ENCODE measurements around the gene VPREB1. TPM values are rescaled to one million over a fixed set of nuclear protein-coding genes. Genes with fewer than 3 reads are reported as not detected.

VPREB1 gene
- total RNA-seq, 2 donors from 2014 or later, result not detected

GRCh38 chr22:22239311-22239939 is 5.2 kb upstream of the VPREB1 start:
- TF ChIP-seq, protein P1, sequence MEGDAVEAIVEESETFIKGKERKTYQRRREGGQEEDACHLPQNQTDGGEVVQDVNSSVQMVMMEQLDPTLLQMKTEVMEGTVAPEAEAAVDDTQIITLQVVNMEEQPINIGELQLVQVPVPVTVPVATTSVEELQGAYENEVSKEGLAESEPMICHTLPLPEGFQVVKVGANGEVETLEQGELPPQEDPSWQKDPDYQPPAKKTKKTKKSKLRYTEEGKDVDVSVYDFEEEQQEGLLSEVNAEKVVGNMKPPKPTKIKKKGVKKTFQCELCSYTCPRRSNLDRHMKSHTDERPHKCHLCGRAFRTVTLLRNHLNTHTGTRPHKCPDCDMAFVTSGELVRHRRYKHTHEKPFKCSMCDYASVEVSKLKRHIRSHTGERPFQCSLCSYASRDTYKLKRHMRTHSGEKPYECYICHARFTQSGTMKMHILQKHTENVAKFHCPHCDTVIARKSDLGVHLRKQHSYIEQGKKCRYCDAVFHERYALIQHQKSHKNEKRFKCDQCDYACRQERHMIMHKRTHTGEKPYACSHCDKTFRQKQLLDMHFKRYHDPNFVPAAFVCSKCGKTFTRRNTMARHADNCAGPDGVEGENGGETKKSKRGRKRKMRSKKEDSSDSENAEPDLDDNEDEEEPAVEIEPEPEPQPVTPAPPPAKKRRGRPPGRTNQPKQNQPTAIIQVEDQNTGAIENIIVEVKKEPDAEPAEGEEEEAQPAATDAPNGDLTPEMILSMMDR (IDR thresholded peaks at IDR 0.05), result no peak
- H3K9me3 ChIP-seq, result no peaks in the 10 kb centered on the region

GRCh38 chr22:22241554-22241898 is 3.1 kb upstream of the VPREB1 start:
- no peak for DNase-seq (ENCODE audit: low spot score)
- Histone ChIP-seq H3K9me3 (no peaks in the 10 kb centered on the region), H3K36me3 (no peaks in the 10 kb centered on the region), H3K4me3 (no peak overlapping the region), H3K27ac (no peak overlapping the region), H3K4me1 (no peaks in the 10 kb centered on the region), H3K27me3 (no peaks in the 10 kb centered on the region)
- TF ChIP-seq, protein P1 (IDR thresholded peaks at IDR 0.05), result no peak

More at GRCh38 chr22:22239311-22239939, 5.2 kb upstream of the VPREB1 start:
- Histone ChIP-seq H3K4me3 (no peak overlapping the region), H3K4me1 (no peaks in the 10 kb centered on the region), H3K27me3 (no peaks in the 10 kb centered on the region), H3K36me3 (no peaks in the 10 kb centered on the region), H3K27ac (no peak overlapping the region)
- DNase-seq (ENCODE audit: low spot score), result no peak

GRCh38 chr22:22242488-22242887 is 2.1 kb upstream of the VPREB1 start:
- Histone ChIP-seq H3K36me3 (no peaks in the 10 kb centered on the region), H3K4me1 (no peaks in the 10 kb centered on the region), H3K27me3 (no peaks in the 10 kb centered on the region), H3K4me3 (no peak overlapping the region), H3K27ac (no peak overlapping the region), H3K9me3 (no peaks in the 10 kb centered on the region)
- TF ChIP-seq, protein P1 (IDR thresholded peaks at IDR 0.05), result no peak
- no peak for DNase-seq (ENCODE audit: low spot score)

DNA sequence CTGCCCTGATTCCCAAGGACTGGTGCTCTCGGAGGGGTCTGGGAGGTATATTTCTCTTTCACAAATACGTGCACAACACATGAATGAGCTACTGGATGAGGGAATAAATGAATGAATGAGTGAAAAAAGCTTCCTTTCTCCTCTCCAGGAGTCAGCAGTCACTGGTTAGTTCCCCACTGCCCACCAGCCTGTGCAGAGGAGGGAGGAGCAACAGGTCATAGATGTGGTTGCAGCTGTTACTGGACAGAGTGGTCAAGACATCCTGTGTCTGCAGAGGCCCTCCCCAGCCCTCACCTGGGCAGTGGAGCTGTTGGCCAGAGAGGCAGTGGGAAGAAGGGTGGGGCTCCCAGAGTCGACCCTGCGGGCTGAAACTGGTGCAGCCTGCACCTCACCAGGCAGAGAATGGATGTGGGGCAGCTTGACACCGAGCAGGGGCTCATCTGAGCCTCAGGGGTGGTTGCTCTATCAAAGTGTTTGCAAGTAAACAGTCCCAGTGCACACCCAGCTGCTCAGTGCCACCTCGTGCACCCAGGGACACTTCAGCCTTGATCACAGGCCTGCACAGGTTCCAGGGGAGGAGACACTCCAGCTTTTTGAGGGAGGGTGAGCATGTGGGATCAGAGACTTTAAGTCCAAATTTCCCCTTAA is 1.4 kb upstream of the VPREB1 start:
- Histone ChIP-seq H3K36me3 (no peaks in the 10 kb centered on the region), H3K27ac (no peak overlapping the region), H3K4me3 (no peak overlapping the region), H3K4me1 (no peaks in the 10 kb centered on the region), H3K27me3 (no peaks in the 10 kb centered on the region), H3K9me3 (no peaks in the 10 kb centered on the region)
- DNase-seq (ENCODE audit: low spot score), result no peak
- TF ChIP-seq, protein P1 (IDR thresholded peaks at IDR 0.05), result no peak

DNA sequence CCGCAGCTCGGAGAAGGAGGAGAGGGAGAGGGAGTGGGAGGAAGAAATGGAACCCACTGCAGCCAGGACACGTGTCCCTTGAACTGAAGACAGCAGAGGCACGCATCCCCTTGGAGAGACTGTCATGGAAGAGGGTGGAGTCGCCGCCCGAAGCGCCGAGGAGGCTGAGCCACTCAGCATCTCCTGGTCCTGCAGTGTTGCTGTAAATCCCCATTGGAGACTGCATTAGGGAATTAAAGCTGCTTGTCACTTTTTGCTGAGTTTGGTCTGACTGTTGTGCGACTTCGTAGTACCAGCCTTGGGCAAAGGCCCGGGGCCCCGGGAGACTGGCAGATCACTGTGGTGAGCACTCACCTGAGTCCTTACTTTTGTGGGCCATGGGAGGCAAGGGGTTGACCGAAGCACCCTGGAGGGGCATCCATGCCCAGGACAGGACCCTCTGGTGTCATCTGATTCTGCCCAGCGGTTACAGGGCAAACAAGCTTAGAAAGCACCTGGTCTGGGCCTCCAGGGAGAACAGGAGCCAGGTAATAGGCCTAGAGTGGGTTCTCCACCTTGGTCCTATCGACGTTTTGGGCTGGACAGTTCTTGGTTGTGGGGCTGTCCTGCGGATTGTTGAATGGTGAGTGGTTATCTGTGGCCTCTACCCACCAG is 797 bp downstream of the VPREB1 start:
- Histone ChIP-seq H3K4me3 (no peak overlapping the region), H3K27me3 (no peaks in the 10 kb centered on the region), H3K4me1 (no peaks in the 10 kb centered on the region), H3K36me3 (no peaks in the 10 kb centered on the region), H3K27ac (no peak overlapping the region), H3K9me3 (no peaks in the 10 kb centered on the region)
- DNase-seq (ENCODE audit: low spot score), result no peak
- TF ChIP-seq, protein P1 (IDR thresholded peaks at IDR 0.05), result no peak

Data from right atrium auricular region (tissue), 2 donors.